HCT116 (cell line): ENCODE measurements around the gene TENT5A. TPM values are rescaled to one million over a fixed set of nuclear protein-coding genes. Genes with fewer than 3 reads are reported as not detected.

ENCODE experiments used
- ATAC-seq: fragments of 200-7000 bp; cut with Tn5 transposase; 2 replicates; pipeline ENCODE4 v1.9.1; 2020; ENCODE audit warnings: mild to moderate bottlenecking, moderate library complexity
- BruUV-seq: library from RNA; stranded (reverse); fragments of 400-500 nt; replicated peaks from 2 replicates; lab custom pipeline; 2021; lab: Mats Ljungman, UMichigan
- CTCF ChIA-PET: fragments of 300-600 bp; sonication (Branson Sonifier 250); formaldehyde crosslinking; loops from one replicate; lab custom pipeline; 2021; ENCODE audit warnings: antibody characterized with exemption; lab: Charles Lee
- POLR2A ChIA-PET: fragments of 300-600, 350-600 bp; sonication (Branson Sonifier 250); formaldehyde crosslinking; loops from one replicate; lab custom pipeline; 2021; ENCODE audit warnings: antibody characterized with exemption; lab: Charles Lee
- RAD21 ChIA-PET, 2 experiments: fragments of 300-600 bp; sonication (Branson Sonifier 250); formaldehyde crosslinking; loops; one replicate each; lab custom pipeline; 2023; ENCODE audit warnings: low total read pairs in 2 of 2; ENCODE audit not compliant: uncharacterized antibody in 2 of 2, unreplicated experiment in 2 of 2, low non-redundant PET in 1 of 2; lab: Charles Lee
- DNase-seq: peaks from one replicate; pipeline ENCODE4 v3.0.0-alpha.2; 2010; ENCODE audit warnings: low read depth, low spot score
- H2AFZ ChIP-seq: fragments of 200-600 bp; shearing (Covaris generic), sonication (generic); 2 replicates; pipeline ENCODE4 v1.6.1; 2017; ENCODE audit warnings: low read depth, mixed run types, mixed read lengths, antibody characterized with exemption, low read length; ENCODE audit not compliant: poor library complexity, severe bottlenecking
- H3K27ac ChIP-seq: 2 replicates; pipeline ENCODE4 v1.5.1; 2012; ENCODE audit warnings: low read depth, low read length
- H3K27me3 ChIP-seq: fragments of 200-600 bp; sonication (generic); 2 replicates; pipeline ENCODE4 v1.6.1; 2016; ENCODE audit warnings: mixed run types, low read length, mixed read lengths; ENCODE audit not compliant: insufficient read depth
- H3K36me3 ChIP-seq, 2 experiments: fragments of 200-500 bp in 1 of 2; fragments of 200-600 bp in 1 of 2; sonication (Bioruptor generic) in 1 of 2; sonication (generic) in 1 of 2; 2 replicates each; pipeline versions ENCODE4 v1.5.1 to v1.6.1; 2014 to 2016; ENCODE audit warnings: low read length in 2 of 2, inconsistent platforms in 1 of 2, mixed read lengths in 1 of 2, mixed run types in 1 of 2; ENCODE audit not compliant: insufficient read depth in 2 of 2, control insufficient read depth in 1 of 2
- H3K4me1 ChIP-seq, 2 experiments: fragments of 200-600 bp in 1 of 2; sonication (generic) in 1 of 2; 2 replicates each; pipeline versions ENCODE4 v1.5.1 to v1.6.1; 2012 to 2017; ENCODE audit warnings: low read length in 2 of 2, inconsistent platforms in 1 of 2, mild to moderate bottlenecking in 1 of 2, mixed read lengths in 1 of 2, mixed run types in 1 of 2, moderate library complexity in 1 of 2; ENCODE audit not compliant: insufficient read depth in 2 of 2, control insufficient read depth in 1 of 2
- H3K4me2 ChIP-seq: fragments of 200-600 bp; sonication (generic); 2 replicates; pipeline ENCODE4 v1.6.1; 2017; ENCODE audit warnings: mixed run types, low read length, mixed read lengths
- H3K4me3 ChIP-seq, 2 experiments: fragments of 200-600 bp in 1 of 2; sonication (generic) in 1 of 2; replicated peaks in 1 of 2; 2 replicates each; pipeline ENCODE4 v1.5.1; 2011 to 2016; ENCODE audit warnings: low read length in 2 of 2, control low read depth in 1 of 2, low read depth in 1 of 2, mild to moderate bottlenecking in 1 of 2, mixed read lengths in 1 of 2, mixed run types in 1 of 2
- H3K79me2 ChIP-seq: fragments of 200-600 bp; sonication (generic); 2 replicates; pipeline ENCODE4 v1.6.1; 2017; ENCODE audit warnings: mild to moderate bottlenecking, mixed run types, low read length, moderate library complexity, mixed read lengths; ENCODE audit not compliant: insufficient read depth
- H3K9ac ChIP-seq: fragments of 200-600 bp; sonication (generic); 2 replicates; pipeline ENCODE4 v1.6.1; 2016; ENCODE audit warnings: low read length, mixed read lengths
- H3K9me2 ChIP-seq: fragments of 200-600 bp; sonication (generic), shearing (Covaris generic); 2 replicates; pipeline ENCODE4 v1.6.1; 2017; ENCODE audit warnings: mixed run types, mild to moderate bottlenecking, moderate library complexity; ENCODE audit not compliant: insufficient read depth
- H3K9me3 ChIP-seq, 2 experiments: fragments of 200-500 bp in 1 of 2; fragments of 200-600 bp in 1 of 2; sonication (Bioruptor generic) in 1 of 2; sonication (generic) in 1 of 2; 2 replicates each; pipeline ENCODE4 v1.6.1; 2014 to 2017; ENCODE audit warnings: low read length in 2 of 2, mixed read lengths in 2 of 2, inconsistent platforms in 1 of 2, low read depth in 1 of 2, mild to moderate bottlenecking in 1 of 2, mixed run types in 1 of 2, moderate library complexity in 1 of 2; ENCODE audit not compliant: control insufficient read depth in 1 of 2, insufficient read depth in 1 of 2
- H4K20me1 ChIP-seq: fragments of 200-600 bp; sonication (generic), shearing (Covaris generic); 2 replicates; pipeline ENCODE4 v1.6.1; 2017; ENCODE audit warnings: mixed run types, mild to moderate bottlenecking, moderate library complexity; ENCODE audit not compliant: insufficient read depth
- CBX3 ChIP-seq: IDR thresholded peaks from 2 replicates; pipeline ENCODE4 v1.6.1; 2012; ENCODE audit warnings: low read depth
- CEBPB ChIP-seq: IDR thresholded peaks from 2 replicates; pipeline ENCODE4 v1.6.1; 2012; ENCODE audit warnings: low read depth
- EGR1 ChIP-seq: IDR thresholded peaks from 2 replicates; pipeline ENCODE4 v1.6.1; 2012; ENCODE audit warnings: low read depth
- ELF1 ChIP-seq: IDR thresholded peaks from 2 replicates; pipeline ENCODE4 v1.6.1; 2012; ENCODE audit warnings: low read depth, borderline replicate concordance
- EZH2 ChIP-seq: fragments of 200-600 bp; sonication (generic); IDR thresholded peaks from 2 replicates; pipeline ENCODE4 v1.6.1; 2017; ENCODE audit warnings: antibody characterized with exemption, mixed run types
- FOSL1 ChIP-seq: IDR thresholded peaks from 2 replicates; pipeline ENCODE4 v1.6.1; 2012; ENCODE audit warnings: low read depth
- JUND ChIP-seq: IDR thresholded peaks from 2 replicates; pipeline ENCODE4 v1.6.1; 2012
- POLR2A ChIP-seq: IDR thresholded peaks from 2 replicates; pipeline ENCODE4 v1.7.0; 2011; ENCODE audit warnings: borderline replicate concordance; ENCODE audit not compliant: insufficient read depth, insufficient read length; ENCODE audit errors: extremely low read depth
- POLR2AphosphoS5 ChIP-seq: IDR thresholded peaks from 2 replicates; pipeline ENCODE4 v1.6.1; 2011; ENCODE audit warnings: mild to moderate bottlenecking, low read depth, low read length, moderate library complexity
- RAD21 ChIP-seq: IDR thresholded peaks from 2 replicates; pipeline ENCODE4 v1.6.1; 2012; ENCODE audit warnings: low read depth, mild to moderate bottlenecking
- SP1 ChIP-seq: IDR thresholded peaks from 2 replicates; pipeline ENCODE4 v1.6.1; 2012; ENCODE audit warnings: low read depth
- SRF ChIP-seq: IDR thresholded peaks from 2 replicates; pipeline ENCODE4 v1.6.1; 2012; ENCODE audit warnings: low read depth
- TCF7L2 ChIP-seq: IDR thresholded peaks from 2 replicates; pipeline ENCODE4 v1.7.0; 2011; ENCODE audit warnings: borderline replicate concordance, inconsistent platforms; ENCODE audit not compliant: insufficient read depth, insufficient read length; ENCODE audit errors: extremely low read depth
- YY1 ChIP-seq: IDR thresholded peaks from 2 replicates; pipeline ENCODE4 v1.6.1; 2011; ENCODE audit warnings: low read length, low read depth, moderate library complexity, mild to moderate bottlenecking; ENCODE audit not compliant: insufficient replicate concordance; ENCODE audit errors: extremely low read depth
- ZFX ChIP-seq: fragments of 450-650 bp; IDR thresholded peaks from 2 replicates; pipeline ENCODE4 v1.6.1; 2017
- intact Hi-C: fragments of 100-400 bp; cut with micrococcal nuclease; formaldehyde crosslinking; loops from 2 replicates; pipeline ENCODE4 v1.10.0; 2022
- total RNA-seq: library from RNA; stranded (reverse); gene quantifications from one replicate; pipeline ENCODE4 v1.2.1, GENCODE V29; 2021; ENCODE audit not compliant: unreplicated experiment
- TF ChIP-seq, protein P1 (sequence below): IDR thresholded peaks from 2 replicates; pipeline ENCODE4 v1.6.1; 2012
- TF ChIP-seq, protein P2 (sequence below): IDR thresholded peaks from 2 replicates; pipeline ENCODE4 v1.6.1; 2012; ENCODE audit warnings: low read depth
- TF ChIP-seq, protein P3 (sequence below): IDR thresholded peaks from 2 replicates; pipeline ENCODE4 v1.6.1; 2012

TENT5A gene
- total RNA-seq, 1 experiment from 2014 or later: 11.2 TPM

DNA sequence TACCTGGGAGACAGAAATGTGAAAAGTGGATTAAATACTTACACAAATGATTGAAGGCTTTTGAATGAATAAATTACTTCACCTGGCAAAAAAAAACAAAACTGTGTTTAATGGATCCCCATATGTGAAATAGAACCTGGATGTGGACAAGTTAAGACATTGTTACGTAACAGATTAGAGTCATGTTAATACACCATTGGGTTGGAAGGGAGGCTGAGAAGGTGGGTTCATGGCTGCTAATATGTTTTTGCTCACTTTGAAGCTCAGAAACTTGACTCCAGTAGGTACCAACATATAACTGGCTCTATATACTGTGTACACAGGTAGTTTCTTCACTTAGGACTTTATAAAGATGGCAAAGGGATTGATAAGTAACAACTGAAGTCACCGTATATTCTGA, 21.4 kb upstream of the TENT5A start:
- H3K79me2 ChIP-seq: no peaks in the 10 kb centered on the region
- no peak overlapping the region for H3K4me2 ChIP-seq
- TF ChIP-seq EGR1: no peak
- TF ChIP-seq SRF: no peak
- no peak overlapping the region for H2AFZ ChIP-seq
- H3K36me3 ChIP-seq: no peaks in the 10 kb centered on the region
- H3K9me3 ChIP-seq: no peaks in the 10 kb centered on the region
- H4K20me1 ChIP-seq: no peaks in the 10 kb centered on the region
- no TSS peak for BruUV-seq
- no peaks in the 10 kb centered on the region for H3K27me3 ChIP-seq
- POLR2A ChIA-PET: no interaction called here
- no peak overlapping the region for H3K9ac ChIP-seq
- CTCF ChIA-PET: no interaction called here
- RAD21 ChIA-PET: no interaction called here
- H3K4me1 ChIP-seq: no peaks in the 10 kb centered on the region
- intact Hi-C loops: no loop called here
- no peaks in the 10 kb centered on the region for H3K9me2 ChIP-seq
- ATAC-seq (no peak), DNase-seq (no peak)
- no peak overlapping the region for H3K27ac ChIP-seq
- H3K4me3 ChIP-seq: no peak overlapping the region

DNA sequence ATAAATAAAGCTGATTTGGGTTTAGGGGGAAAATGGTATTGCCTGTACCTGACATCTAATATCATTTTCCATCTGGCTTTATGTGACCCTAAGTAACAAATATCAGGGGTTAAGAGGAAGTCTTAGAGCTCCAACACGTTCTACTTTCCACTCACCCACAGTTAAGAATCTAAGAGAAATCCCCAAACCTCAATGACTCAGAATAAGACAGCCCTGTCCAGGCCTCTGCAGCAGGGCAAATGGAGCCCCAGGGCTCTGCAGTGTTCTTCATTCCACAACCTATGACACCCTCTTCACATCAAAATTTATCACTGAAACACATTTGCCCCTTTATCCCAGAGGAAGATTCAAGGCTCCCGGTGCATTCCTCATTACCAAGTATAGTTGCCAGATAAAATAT, 20.3 kb upstream of the TENT5A start:
- Histone ChIP-seq H3K36me3 (no peaks in the 10 kb centered on the region), H3K27me3 (no peaks in the 10 kb centered on the region), H3K4me2 (no peak overlapping the region), H3K9me2 (no peaks in the 10 kb centered on the region), H3K9ac (no peak overlapping the region), H3K79me2 (no peaks in the 10 kb centered on the region), H3K9me3 (no peaks in the 10 kb centered on the region), H2AFZ (peak overlapping the region; percentile 46), H3K4me3 (no peak overlapping the region), H3K27ac (no peak overlapping the region), H3K4me1 (no peaks in the 10 kb centered on the region), H4K20me1 (no peaks in the 10 kb centered on the region)
- ATAC-seq: no peak
- TF ChIP-seq CEBPB: no peak
- no peak for TF ChIP-seq SP1
- TF ChIP-seq SRF: no peak
- no peak for TF ChIP-seq TCF7L2
- no peak for TF ChIP-seq YY1
- no peak for TF ChIP-seq ELF1
- no peak for TF ChIP-seq CBX3
- TF ChIP-seq, protein P1, sequence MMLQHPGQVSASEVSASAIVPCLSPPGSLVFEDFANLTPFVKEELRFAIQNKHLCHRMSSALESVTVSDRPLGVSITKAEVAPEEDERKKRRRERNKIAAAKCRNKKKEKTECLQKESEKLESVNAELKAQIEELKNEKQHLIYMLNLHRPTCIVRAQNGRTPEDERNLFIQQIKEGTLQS: no peak
- no peak for TF ChIP-seq POLR2A
- TF ChIP-seq FOSL1: no peak
- TF ChIP-seq JUND: no peak
- no peak for TF ChIP-seq RAD21
- TF ChIP-seq EGR1: no peak
- TF ChIP-seq ZFX: no peak
- TF ChIP-seq EZH2: no peak
- TF ChIP-seq, protein P2, sequence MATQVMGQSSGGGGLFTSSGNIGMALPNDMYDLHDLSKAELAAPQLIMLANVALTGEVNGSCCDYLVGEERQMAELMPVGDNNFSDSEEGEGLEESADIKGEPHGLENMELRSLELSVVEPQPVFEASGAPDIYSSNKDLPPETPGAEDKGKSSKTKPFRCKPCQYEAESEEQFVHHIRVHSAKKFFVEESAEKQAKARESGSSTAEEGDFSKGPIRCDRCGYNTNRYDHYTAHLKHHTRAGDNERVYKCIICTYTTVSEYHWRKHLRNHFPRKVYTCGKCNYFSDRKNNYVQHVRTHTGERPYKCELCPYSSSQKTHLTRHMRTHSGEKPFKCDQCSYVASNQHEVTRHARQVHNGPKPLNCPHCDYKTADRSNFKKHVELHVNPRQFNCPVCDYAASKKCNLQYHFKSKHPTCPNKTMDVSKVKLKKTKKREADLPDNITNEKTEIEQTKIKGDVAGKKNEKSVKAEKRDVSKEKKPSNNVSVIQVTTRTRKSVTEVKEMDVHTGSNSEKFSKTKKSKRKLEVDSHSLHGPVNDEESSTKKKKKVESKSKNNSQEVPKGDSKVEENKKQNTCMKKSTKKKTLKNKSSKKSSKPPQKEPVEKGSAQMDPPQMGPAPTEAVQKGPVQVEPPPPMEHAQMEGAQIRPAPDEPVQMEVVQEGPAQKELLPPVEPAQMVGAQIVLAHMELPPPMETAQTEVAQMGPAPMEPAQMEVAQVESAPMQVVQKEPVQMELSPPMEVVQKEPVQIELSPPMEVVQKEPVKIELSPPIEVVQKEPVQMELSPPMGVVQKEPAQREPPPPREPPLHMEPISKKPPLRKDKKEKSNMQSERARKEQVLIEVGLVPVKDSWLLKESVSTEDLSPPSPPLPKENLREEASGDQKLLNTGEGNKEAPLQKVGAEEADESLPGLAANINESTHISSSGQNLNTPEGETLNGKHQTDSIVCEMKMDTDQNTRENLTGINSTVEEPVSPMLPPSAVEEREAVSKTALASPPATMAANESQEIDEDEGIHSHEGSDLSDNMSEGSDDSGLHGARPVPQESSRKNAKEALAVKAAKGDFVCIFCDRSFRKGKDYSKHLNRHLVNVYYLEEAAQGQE: no peak
- TF ChIP-seq, protein P3, sequence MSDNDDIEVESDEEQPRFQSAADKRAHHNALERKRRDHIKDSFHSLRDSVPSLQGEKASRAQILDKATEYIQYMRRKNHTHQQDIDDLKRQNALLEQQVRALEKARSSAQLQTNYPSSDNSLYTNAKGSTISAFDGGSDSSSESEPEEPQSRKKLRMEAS: no peak
- no peak for TF ChIP-seq POLR2AphosphoS5
- ChIA-PET CTCF (no interaction called here), POLR2A (no interaction called here), RAD21 (no interaction called here)
- no peak for DNase-seq
- intact Hi-C loops: no loop called here
- no TSS peak for BruUV-seq
